Kidney (tissue), 14 donors: ENCODE results near the gene NRIP2. TPM values are rescaled to one million over a fixed set of nuclear protein-coding genes. Genes with fewer than 3 reads are reported as not detected.

Source experiments
- DNase-seq, 5 donors: peaks; one replicate each; pipeline ENCODE4 v3.0.0-alpha.2; 2013 to 2020
- FAIRE-seq: peaks from 2 replicates; lab custom pipeline; 2012; peaks lifted over from hg19 to GRCh38; lab: Jason Lieb, UNC
- H3K27ac ChIP-seq, 2 donors: one replicate each; pipeline ENCODE4 v1.7.0; 2013; ENCODE audit warnings: low read depth in 2 of 2, low read length in 2 of 2, inconsistent platforms in 1 of 2
- H3K27me3 ChIP-seq: one replicate; pipeline ENCODE4 v1.7.1; 2013; ENCODE audit warnings: low read length, inconsistent platforms; ENCODE audit not compliant: control insufficient read depth, insufficient read depth
- H3K36me3 ChIP-seq, 3 donors: one replicate each; pipeline versions ENCODE4 v1.7.0 to v1.7.1; 2013; ENCODE audit warnings: low read length in 3 of 3, control low read depth in 1 of 3, inconsistent platforms in 1 of 3; ENCODE audit not compliant: insufficient read depth in 3 of 3, control insufficient read depth in 2 of 3
- H3K4me1 ChIP-seq, 3 donors: one replicate each; pipeline versions ENCODE4 v1.7.0 to v1.7.1; 2013; ENCODE audit warnings: low read length in 3 of 3, inconsistent platforms in 1 of 3, low read depth in 1 of 3; ENCODE audit not compliant: control insufficient read depth in 2 of 3, insufficient read depth in 2 of 3
- H3K4me3 ChIP-seq, 3 donors: one replicate each; pipeline versions ENCODE4 v1.7.0 to v1.8.1; 2013; ENCODE audit warnings: low read length in 3 of 3, control low read depth in 1 of 3, inconsistent platforms in 1 of 3
- H3K9ac ChIP-seq, 3 donors: one replicate each; pipeline versions ENCODE4 v1.7.0 to v1.7.1; 2013; ENCODE audit warnings: low read length in 3 of 3, control low read depth in 1 of 3, inconsistent platforms in 1 of 3
- H3K9me3 ChIP-seq, 3 donors: one replicate each; pipeline versions ENCODE4 v1.7.0 to v1.7.1; 2013; ENCODE audit warnings: low read length in 3 of 3, control low read depth in 1 of 3, inconsistent platforms in 1 of 3; ENCODE audit not compliant: control insufficient read depth in 2 of 3, insufficient read depth in 1 of 3
- CTCF ChIP-seq: IDR thresholded peaks from 3 replicates; pipeline ENCODE4 v1.5.1; 2012; ENCODE audit warnings: mild to moderate bottlenecking, moderate library complexity, borderline replicate concordance; ENCODE audit not compliant: insufficient read depth; ENCODE audit errors: extremely low read depth
- intact Hi-C: fragments of 100-400 bp; cut with DNase I; formaldehyde crosslinking; loops from one replicate; pipeline ENCODE4 v1.11.1; 2022
- polyA plus RNA-seq: library from polyadenylated mRNA; stranded (reverse); fragments of 350-450 nt; fragmentation: Illumina TruSeq; extraction: RNeasy Lipid Tissue Mini Kit (QIAGEN cat#74804); gene quantifications from one replicate; pipeline ENCODE4 v1.2.3, GENCODE V29; 2014; ENCODE audit warnings: low read depth, low replicate concordance; ENCODE audit not compliant: insufficient read depth
- total RNA-seq: library from RNA; stranded (reverse); fragmentation: NEBNext Ultra II Directional; extraction: Animal tissue kit (Norgen Biotek cat#: 25700); gene quantifications from one replicate; pipeline ENCODE4 v1.2.1, GENCODE V29; 2021
- donor health status: control.
- donor health status: control.
- donor health status: control.
- donor health status: control.
- donor health status: control.
- donor health status: DM: yes; HTN: yes; CAD: no.
- donor health status: Normal renal cell carcinoma (clear cell type).

NRIP2 gene
- total and polyA plus RNA-seq, 2 donors from 2014 or later = 11.7 to 15.9 TPM

GRCh38 chr12:2832550-2833127 is 2.2 kb downstream of the NRIP2 start:
- H3K27me3 ChIP-seq = no peaks in the 10 kb centered on the region
- peaks cover 0 to 6% (median 3%) of the 10 kb centered on the region in 3 donors for H3K4me1 ChIP-seq
- no peak for TF ChIP-seq CTCF
- DNase-seq (no peak), FAIRE-seq (no peak)
- H3K9me3 ChIP-seq = no peaks in the 10 kb centered on the region
- peaks cover 0 to 12% (median 8%) of the 10 kb centered on the region in 3 donors for H3K36me3 ChIP-seq
- intact Hi-C loops = no loop called here
- no peak overlapping the region for H3K27ac ChIP-seq
- H3K9ac ChIP-seq = no peak overlapping the region
- peak overlapping the region in 1 of 3 donors; percentile 16 for H3K4me3 ChIP-seq

GRCh38 chr12:2829275-2829674 is 5.6 kb downstream of the NRIP2 start:
- no peak for TF ChIP-seq CTCF
- Histone ChIP-seq H3K36me3 (peaks cover 4 to 45% (median 33%) of the 10 kb centered on the region in 3 donors), H3K9me3 (no peaks in the 10 kb centered on the region)

GRCh38 chr12:2826721-2827515 is 7.9 kb downstream of the NRIP2 start:
- no peak for FAIRE-seq
- Histone ChIP-seq H3K4me3 (no peak overlapping the region), H3K9ac (no peak overlapping the region), H3K36me3 (peaks cover 6 to 62% (median 43%) of the 10 kb centered on the region in 3 donors), H3K9me3 (no peaks in the 10 kb centered on the region), H3K27ac (no peak overlapping the region), H3K4me1 (no peaks in the 10 kb centered on the region), H3K27me3 (no peaks in the 10 kb centered on the region)
- DNase-seq = no peak
- intact Hi-C loops = no loop called here
- no peak for TF ChIP-seq CTCF

More at GRCh38 chr12:2829275-2829674, 5.6 kb downstream of the NRIP2 start:
- DNase-seq (no peak), FAIRE-seq (no peak)
- H3K4me1 ChIP-seq = peaks cover 0 to under 1% (median 0%) of the 10 kb centered on the region in 3 donors
- H3K4me3 ChIP-seq = no peak overlapping the region
- intact Hi-C loops = no loop called here
- no peak overlapping the region for H3K27ac ChIP-seq
- no peak overlapping the region for H3K9ac ChIP-seq
- H3K27me3 ChIP-seq = no peaks in the 10 kb centered on the region
